GM19463 (cell line): Measurements from ENCODE around the gene CPED1.
"Not testable (repeated sequence)": the region's sequence is repeated elsewhere in the genome, so short reads cannot be mapped to it uniquely, and the experiment has no call there.

Source experiments
- ATAC-seq: cut with Tn5 transposase; IDR thresholded peaks from one replicate; pipeline ENCODE4 v1.9.1; 2021; ENCODE audit warnings: mild to moderate bottlenecking, moderate library complexity; ENCODE audit not compliant: unreplicated experiment

CPED1 gene

DNA sequence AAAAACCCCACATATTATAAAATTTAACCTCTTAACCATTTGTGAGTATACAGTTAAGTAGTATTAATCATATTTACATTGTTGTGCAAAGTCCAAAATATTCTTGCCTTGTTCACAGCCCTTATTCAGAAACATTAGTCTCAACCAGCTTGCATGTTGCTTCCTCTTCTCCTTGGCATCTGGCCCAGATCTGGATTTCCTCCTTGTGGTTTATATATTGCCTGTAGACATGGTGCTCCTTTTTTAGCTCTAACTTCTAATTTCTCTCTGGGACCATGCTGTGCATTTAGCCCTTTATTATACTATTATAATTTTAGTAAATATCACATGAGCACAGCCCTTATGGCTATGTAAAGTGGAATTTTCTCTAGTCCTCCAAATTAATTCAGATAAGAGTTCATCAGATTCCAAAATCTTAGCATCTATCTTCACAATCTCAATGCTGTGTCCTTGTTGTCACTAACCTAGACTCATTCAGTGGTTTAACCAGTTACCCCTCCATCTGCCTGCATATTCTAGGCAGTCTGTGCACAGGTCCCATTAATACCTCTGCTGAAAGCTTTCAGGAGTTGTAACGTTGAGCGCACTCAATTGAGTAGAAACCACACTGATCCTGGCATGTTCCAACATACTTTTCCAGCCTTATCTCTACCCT, 7.9 kb downstream of the CPED1 start:
- ATAC-seq, result peak; percentile 50

DNA sequence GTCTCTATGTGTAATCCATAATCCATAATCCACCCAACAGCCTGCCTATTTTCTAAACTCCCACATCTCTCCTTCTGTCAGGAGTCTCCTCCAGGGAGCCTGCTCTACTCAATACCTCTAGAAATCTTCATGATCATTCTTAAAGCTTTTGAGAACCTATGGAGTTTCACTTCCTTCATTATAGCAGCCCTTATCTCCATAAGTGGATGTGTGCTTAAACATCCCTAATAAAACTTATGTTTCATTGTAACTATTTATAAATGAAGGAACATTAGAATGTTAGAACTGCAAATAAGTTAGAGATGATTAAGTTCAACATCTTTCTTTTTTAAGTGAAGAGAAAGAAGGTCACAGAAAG, 8.5 kb downstream of the CPED1 start:
- no peak for ATAC-seq

DNA sequence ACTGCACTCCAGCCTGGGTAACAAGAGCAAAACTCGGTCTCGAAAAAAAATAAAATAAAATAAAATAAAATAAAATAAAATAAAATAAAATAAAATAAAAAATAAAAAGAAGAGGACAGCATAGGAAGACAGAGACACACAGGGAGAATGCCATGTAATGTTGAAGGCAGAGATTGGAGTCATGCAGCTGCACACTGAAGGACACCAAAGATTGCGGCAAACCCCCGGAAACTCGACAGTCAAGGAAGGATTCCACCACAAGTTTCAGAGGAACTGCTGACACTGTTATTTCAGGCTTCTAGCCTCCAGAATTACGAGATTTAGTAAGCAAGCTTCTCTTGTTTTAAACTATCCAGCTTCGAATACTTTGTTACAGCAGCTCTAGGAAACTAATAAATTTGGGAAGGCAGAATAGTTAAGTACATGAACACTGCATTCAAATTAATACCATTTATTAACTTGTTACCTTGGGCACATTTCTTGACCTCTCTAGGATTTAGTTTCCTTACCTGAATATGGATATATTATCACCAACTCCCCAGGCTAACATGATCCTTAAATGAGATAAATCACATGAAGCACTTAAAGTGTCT, 9.5 kb downstream of the CPED1 start:
- ATAC-seq, result no peak

DNA sequence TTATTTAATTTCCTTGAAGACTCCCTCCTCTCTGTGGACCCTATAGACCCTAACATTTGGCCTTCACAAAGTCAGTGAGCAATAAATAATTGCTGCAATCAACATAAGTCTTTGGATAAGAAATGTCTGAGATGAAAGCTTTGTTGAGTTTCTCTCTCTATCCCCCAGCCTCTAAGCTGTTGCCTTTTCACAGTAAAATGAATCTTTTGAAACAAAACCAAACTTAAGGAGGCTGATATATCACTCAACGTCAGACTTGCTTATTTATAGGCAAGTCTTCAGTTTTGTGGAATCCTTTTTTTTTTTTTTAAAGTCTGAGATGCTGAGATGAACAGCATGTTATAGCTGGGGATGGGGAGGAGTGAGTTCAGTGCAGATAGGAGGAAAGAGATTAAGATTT, 10.0 kb downstream of the CPED1 start:
- no peak for ATAC-seq

DNA sequence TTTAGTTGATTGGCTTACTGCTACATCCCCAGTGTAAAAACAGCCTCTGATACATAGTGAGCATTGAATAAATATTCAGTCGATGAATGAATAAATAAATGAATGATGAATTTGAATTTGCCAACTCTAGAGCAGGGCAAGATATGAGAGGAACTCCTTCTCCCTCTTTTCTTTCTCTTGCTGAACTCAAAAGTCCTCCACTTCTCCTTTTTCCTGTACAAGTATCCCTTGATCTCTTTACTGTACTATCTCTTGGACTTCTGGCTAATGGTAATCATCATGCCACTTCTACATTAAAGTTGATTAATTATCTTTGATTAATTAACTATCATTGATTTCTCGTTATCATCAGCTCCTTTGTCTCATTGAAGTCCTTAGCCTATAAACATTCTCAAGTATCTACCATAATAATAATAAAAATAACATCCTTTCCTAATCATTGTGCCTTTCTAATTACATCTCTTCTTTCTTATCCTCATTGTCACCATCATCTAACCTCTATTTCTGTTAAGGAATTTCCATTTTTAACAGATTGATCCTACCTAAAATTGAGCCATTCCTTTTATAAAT, 10.6 kb downstream of the CPED1 start:
- no peak for ATAC-seq

DNA sequence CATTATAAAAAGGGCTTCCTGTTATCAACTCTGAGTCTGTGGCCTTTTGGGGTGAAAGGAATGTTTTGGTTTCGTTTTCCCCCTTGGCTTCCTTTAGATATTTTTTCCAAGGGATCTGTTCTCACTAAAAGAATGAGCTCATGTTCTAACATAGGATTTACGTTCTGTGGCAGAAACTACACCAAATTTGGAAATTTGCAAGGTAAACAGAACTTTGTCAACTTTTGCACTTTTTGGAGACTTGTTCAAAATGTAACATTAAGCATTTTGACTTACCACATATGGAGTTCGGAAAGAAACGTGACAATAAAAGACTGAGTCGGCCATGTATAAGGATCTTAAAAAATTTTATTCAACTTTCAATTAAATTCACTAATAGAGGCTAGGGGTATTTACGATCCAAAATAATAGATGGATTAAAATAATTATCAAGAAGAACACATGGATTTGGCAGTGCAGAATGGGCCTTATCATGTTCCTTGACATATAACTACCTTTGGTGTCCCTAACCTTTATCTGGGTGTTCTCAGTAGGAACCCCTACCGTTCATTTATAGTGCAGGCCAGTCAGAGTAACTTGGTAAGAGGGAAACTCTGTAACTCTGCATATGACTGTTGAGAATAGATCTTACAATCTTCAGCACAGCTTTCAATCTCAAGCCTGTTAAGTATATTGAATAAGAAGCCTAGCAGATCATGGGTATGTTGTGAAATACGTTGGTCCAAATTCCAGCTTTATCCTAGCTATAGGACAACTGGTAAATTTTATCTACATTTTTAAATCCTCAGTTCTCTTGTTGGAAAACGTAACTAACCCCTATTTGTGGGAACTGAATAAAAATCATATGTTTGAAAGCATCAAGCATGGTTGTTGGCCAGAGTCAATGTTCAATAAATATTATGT, 11.8 kb downstream of the CPED1 start:
- no peak for ATAC-seq

DNA sequence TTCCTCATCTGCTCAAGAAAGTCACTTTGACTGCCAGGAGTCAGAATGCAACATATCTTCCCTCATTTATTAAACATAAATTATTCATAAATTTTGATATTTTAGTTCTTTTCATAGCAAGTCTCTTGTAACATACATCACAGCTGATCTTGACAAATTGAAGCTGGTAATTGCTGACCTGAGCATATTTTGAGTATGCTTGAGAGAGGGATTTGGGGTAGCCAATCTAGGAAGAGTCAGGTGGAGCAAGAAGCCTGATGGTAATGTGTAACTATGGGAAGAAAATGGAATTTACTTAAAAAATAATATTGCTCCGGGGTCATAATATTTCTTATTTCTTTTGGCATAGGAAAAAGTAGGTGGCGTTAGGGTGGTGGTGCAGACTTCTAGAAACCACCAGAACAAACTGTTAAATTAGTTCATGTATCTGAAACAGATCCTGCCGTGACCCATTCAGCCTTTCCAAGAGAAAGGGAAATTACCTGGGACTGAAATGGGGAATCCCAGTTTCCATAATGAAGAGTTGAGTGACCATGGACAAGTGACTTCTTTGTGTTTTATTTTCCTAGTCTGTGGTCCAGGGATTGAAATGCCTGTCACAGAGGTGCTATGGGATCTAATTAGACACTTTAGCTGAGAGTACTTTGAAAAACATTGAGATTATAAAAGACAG, 12.9 kb downstream of the CPED1 start:
- no peak for ATAC-seq

DNA sequence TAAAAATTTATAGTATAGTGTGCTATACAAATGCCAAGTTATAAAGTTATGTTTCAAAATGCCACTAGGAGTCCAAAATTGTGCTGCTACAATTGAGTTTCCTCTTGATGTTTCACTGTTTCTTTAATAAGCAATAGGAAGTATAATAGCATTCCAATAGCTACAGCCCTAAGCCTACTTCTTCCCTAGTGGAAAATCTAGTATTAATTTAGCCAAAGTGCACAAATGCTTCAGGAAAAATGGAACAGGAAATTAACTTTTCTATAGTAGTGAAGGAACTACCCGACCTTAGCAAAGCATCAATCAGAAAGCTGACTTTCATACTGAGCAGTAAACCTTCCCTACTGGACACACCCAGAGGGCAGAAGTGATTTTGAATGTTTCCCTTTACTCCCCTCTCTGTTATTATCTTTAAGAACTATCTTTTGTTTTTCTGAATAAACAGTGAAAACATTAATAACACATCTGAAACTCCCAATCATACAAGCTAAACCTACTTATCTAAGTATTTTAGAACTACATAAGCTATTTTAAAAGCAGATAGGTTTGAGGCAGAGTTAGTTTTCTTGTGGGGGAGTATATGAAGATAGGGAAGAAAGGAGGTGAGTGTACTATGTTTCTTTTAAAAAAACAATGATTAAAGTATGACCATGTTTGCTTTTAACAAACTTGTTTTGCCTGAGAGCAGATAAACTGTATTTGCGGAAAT, 13.7 kb downstream of the CPED1 start:
- ATAC-seq, result no peak

DNA sequence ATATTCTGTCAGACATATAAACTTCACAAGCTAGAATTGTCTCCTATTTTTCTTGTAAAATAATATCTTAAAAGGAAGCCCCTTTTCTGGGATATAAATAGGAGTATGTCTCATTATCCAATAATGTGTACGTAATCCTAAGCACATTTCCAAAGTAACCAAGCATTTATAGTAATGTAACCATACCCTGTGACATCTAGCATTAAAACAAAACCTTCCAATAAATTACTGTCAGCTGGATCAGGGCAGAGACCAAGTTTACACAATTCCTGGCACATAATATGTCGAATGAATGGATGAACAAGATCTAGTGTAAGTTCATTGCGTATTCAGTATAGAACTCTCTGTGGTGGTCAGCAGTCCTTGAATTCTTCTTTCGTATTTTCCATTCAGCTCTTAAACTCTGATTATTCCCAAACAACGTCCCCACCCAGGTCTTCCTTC, 14.3 kb downstream of the CPED1 start:
- no peak for ATAC-seq

DNA sequence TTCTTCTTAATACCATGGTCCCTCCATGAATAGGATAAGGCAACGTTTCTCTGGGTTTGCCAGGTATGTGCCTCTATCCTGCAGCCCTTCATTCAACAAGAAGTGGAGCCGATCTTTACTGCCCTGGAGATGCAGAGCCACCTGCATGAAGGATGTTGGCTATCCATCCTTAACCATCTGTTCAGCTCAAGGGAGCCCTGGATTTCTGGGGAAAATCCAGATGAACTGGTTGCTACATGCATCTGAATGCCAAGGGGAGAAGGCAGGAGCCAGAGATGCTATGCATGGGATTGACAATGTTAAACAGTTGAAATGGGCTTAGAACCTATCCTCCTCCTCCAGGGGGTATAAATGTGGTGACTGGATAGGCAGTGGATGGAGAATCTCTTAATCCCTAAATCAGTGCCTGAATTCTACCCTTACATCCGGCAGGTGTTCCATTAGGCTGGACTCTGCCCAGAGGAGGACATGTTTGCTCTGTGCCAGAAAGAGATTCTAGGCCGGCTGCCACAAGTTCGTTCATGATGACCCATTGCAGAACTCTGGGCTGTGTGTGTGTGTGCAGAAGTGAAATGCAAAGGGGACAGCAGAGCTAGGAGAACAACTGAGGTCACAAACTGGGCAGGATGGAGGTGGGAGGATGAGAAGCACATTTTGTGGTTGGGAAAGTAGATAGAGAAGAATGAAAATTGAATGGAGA, 15.6 kb downstream of the CPED1 start:
- ATAC-seq, result no peak

DNA sequence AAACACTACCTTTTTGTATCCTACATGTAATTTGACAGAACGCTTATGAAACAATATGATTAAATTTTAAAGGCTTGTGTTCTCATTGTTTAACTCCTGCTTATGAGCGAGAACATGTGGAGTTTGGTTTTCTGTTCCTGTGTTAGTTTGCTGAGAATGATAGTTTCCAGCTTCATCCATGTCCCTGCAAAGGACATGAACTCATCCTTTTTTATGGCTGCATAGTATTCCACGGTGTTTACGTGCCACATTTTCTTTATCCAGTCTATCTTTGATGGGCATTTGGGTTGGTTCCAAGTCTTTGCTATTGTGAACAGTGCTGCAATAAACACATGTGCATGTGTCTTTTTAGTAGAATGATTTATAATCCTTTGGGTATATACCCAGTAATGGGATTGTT, 16.5 kb downstream of the CPED1 start:
- not testable (repeated sequence) for ATAC-seq

DNA sequence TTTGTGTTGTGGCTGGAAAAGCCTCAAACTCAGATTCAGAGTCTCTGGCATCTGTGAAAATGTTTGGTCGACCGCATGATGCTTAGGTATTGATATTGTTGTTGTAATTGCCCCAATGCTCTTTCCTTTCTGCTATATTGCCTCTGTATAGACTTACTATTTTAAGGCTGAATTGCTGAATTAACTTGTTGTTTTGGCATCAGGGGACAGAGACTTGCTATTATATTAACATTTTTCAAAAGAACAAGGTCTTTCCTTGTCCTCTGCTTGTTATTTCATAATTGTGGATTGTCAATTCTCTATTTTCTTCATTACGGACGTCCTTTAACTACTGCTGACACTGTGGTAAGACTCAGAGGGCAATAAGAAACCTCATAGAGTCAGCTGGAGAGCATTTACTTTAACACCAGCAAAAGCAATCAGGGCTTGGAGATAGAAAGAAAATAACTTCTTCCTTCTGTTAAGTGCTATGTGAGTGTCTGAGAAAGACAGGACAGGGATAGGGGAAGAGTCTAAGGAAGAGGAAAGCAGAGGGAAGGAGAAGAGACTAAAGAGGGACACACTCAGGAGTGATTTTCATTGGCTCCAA, 17.6 kb downstream of the CPED1 start:
- ATAC-seq, result no peak

DNA sequence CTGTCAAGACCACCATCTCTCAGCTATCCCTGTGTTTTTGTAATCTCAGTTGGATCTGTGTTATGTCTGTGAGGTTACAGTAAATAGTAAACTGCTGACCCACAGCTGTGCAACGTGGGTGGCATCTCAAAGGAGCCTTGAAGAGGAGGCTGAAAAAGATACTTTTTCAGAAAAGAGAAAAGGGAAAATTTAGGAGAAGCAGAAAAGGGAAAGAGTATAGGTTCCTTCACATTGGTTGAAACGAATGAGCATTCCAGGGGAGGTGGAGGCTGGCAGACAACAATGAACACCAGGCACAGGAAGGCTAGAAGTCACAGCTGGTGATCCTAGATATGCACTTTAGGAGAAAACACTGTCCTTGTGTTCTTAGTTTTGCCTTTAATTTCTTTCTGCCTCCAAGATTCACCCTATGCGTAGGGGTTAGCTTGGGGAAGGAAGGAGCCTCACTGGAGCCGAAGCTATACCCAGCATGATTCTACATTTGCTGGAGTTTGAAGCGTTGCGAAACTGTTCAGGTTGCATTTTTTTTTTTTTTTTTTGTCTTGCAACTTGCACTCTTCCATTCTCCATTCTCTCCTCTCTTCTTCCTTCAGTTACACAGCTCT, 18.3 kb downstream of the CPED1 start:
- ATAC-seq, result no peak

DNA sequence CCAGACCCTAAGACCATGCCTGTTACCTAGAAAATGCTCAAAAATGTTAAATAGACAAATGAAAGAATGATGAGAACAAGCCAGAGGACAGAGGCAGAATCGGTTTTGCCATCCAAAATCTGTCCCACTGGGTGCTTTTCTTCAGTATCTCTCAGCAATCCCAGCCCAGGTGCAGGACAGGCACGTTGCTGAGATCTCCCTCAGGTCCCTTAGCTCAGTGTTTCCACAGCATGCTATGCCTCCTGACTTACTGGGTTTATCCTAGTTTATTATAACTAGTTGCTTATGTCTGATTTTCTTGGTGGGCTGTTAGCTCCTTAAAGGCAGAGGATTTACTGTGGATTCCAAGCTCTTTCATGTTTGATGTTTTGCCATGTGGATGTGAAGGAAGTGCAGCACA, 20.3 kb downstream of the CPED1 start:
- no peak for ATAC-seq

DNA sequence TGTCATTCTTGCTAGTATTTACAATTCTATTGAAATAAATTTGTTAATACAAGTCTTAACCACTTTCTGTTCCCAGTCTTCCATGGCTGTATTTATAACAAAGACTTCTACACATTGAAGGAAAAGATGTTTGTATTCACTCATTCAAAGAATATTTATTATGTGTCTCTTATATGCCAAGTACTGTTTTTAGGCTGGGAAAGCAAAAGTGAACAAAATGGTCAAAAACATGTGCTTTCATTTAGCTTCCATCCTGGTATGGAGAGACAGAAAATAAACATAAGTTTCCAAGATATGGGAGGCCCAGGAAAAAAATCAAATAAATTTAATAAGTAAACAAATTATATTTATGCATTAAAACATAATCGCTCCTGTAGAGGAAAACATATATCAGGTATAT, 22.9 kb downstream of the CPED1 start:
- no peak for ATAC-seq

DNA sequence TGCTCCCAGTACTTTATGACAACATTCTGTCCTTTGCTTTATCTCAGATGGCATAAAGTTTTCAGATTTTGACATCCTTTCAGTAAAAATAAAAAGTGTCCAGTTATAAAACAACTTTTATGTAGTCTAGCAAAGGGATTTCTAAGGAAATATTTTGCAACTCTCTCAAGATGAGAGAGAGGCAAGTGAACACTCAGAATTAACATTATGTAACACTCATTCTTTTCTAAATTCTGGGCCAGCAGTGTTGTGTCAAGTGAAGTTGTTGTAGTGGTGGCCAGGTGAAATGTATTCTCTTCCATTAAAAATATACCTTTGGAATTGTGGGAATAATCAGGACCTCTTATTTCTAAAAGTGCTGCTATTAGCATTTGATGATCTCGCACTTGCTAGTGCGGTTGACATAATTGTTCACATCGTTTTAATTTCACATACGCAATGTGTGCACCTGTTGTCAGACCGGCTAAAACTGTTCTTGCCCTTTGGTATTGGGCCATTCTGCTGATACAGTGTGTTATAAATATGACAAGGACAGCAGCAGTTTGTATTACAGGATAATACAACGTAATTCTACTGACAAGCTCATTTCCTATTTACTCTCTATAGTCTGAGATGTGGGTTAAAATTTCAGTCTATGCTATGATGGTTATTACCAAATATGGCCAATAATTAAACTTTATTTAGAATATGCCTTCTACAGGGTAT, 23.8 kb downstream of the CPED1 start:
- no peak for ATAC-seq

DNA sequence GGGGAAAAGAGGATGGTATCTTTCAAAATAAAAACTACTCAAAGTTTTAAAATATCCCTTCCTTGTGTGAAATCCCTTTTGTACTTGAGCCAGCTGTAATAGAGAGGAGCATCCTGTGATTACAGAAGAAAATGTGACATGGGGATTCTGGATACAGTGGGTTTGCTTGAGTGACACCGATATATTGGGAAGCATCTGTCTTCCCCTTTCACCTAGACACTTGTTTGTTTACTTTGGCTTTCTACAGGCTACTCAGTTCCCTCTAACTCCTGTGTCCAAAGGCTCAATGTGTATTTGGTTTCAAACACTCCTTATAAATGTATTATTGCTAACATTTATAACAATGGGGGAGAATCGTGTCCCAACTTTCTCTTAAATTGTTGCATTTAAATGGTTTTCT, 24.4 kb downstream of the CPED1 start:
- ATAC-seq, result no peak

DNA sequence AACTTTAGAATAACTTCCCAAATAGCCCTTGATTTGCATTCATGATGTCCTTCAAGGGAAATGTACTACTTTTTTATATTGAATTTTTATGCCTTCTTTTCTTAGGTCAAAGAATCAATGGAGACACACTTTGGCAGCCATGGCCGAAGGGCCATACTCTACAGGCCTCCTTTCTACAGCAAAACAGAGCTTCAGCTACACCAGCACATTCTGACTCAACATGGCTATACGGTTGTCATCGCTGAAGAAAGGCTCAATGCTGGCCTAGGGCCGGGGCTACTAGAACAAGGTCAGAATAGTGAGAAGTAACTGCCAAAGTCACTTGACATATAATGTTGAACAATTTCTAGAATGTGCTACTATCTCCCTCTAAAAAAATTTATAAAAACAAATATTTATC, 27.0 kb downstream of the CPED1 start:
- no peak for ATAC-seq

DNA sequence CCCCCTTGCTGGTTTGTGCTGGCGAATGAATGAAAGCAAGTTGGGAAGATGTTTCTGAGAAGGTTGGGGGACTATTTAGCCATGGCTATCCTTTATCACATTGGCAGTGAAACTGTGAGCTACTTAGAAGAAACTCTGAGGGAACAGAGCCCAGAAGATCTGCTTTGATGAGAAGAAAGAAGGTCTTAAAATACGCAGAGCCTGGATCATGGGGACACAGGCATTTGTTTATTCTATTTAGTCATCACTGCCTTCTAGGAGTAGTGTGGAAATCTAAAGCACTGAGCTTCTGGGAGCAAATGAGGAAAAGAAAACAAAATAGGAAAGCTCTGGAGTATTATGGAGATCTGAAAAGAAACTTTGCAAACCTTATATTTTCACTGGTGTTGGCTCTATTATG, 28.5 kb downstream of the CPED1 start:
- ATAC-seq, result no peak
